HG03103 (cell line): ENCODE measurements around the gene WNT6.

Experiments used
- ATAC-seq: cut with Tn5 transposase; IDR thresholded peaks from one replicate; pipeline ENCODE4 v1.9.1; 2021; ENCODE audit warnings: low read depth; ENCODE audit not compliant: unreplicated experiment

The WNT6 gene

GRCh38 chr2:218920504-218920903 is 60.9 kb downstream of the WNT6 start:
- no peak for ATAC-seq
